Smooth muscle cell (in vitro differentiated cells): ENCODE measurements around the gene GNAI2. TPM values are rescaled to one million over a fixed set of nuclear protein-coding genes. Genes with fewer than 3 reads are reported as not detected.

Experiments
- DNase-seq: peaks from one replicate; lab custom pipeline; 2025; ENCODE audit not compliant: unreplicated experiment; lab: John Stamatoyannopoulos, UW
- H2AFZ ChIP-seq: fragments of 200-600 bp; sonication (generic); 2 replicates; pipeline ENCODE4 v1.6.0; 2016; ENCODE audit warnings: antibody characterized with exemption, low read depth, mild to moderate bottlenecking
- H3F3A ChIP-seq: fragments of 200-600 bp; sonication (generic); 2 replicates; pipeline ENCODE4 v1.6.0; 2017; ENCODE audit warnings: antibody characterized with exemption, low read depth
- H3K27ac ChIP-seq: fragments of 200-600 bp; sonication (generic); 2 replicates; pipeline ENCODE4 v1.5.1; 2016; ENCODE audit warnings: low read depth, mild to moderate bottlenecking
- H3K27me3 ChIP-seq: fragments of 200-600 bp; sonication (generic); 2 replicates; pipeline ENCODE4 v1.6.1; 2016; ENCODE audit warnings: low read depth, mild to moderate bottlenecking
- H3K36me3 ChIP-seq: fragments of 200-600 bp; sonication (generic); 2 replicates; pipeline ENCODE4 v1.5.1; 2016; ENCODE audit warnings: low read depth
- H3K4me1 ChIP-seq: fragments of 200-600 bp; sonication (generic); 2 replicates; pipeline ENCODE4 v1.5.1; 2016; ENCODE audit warnings: low read depth
- H3K4me2 ChIP-seq: fragments of 200-600 bp; sonication (generic); 2 replicates; pipeline ENCODE4 v1.6.0; 2016; ENCODE audit warnings: mild to moderate bottlenecking
- H3K4me3 ChIP-seq: fragments of 200-600 bp; sonication (generic); 2 replicates; pipeline ENCODE4 v1.5.1; 2016; ENCODE audit warnings: mild to moderate bottlenecking
- H3K79me2 ChIP-seq: fragments of 200-600 bp; sonication (generic); 2 replicates; pipeline ENCODE4 v1.6.0; 2016; ENCODE audit warnings: low read depth, mild to moderate bottlenecking
- H3K9ac ChIP-seq: fragments of 200-600 bp; sonication (generic); 2 replicates; pipeline ENCODE4 v1.6.0; 2016; ENCODE audit warnings: low read depth
- H3K9me3 ChIP-seq: fragments of 200-600 bp; sonication (generic); replicated peaks from 2 replicates; pipeline ENCODE4 v1.5.1; 2016; ENCODE audit warnings: low read depth
- H4K20me1 ChIP-seq: fragments of 200-600 bp; sonication (generic); 2 replicates; pipeline ENCODE4 v1.6.0; 2016; ENCODE audit warnings: low read depth
- WGBS: methylation state at CpG from one replicate; pipeline ENCODE4 v1.1.7; 2016; ENCODE audit warnings: low lambda C conversion rate; 5-methylcytosine and 5-hydroxymethylcytosine counted together
- polyA plus RNA-seq: library from polyadenylated mRNA; unstranded; fragments of >200 nt; fragmentation: Nextera tagmentation; extraction: Ambion mirVana; gene quantifications from 2 replicates; pipeline ENCODE4 v1.2.1, GENCODE V29; 2016
- total RNA-seq: library from RNA; depleted of rRNA; stranded (reverse); fragments of >200 nt; gene quantifications from 2 replicates; pipeline ENCODE4 v1.2.3, GENCODE V29; 2014
- TF ChIP-seq, protein P1 (sequence below): fragments of 200-600 bp; sonication (generic); IDR thresholded peaks from 2 replicates; pipeline ENCODE4 v1.5.1; 2017; ENCODE audit warnings: borderline replicate concordance, mild to moderate bottlenecking, antibody characterized with exemption; ENCODE audit not compliant: insufficient read depth, poor library complexity, severe bottlenecking

Gene GNAI2
- total and polyA plus RNA-seq, 2 experiments from 2014 or later, result 209 to 454 TPM

DNA sequence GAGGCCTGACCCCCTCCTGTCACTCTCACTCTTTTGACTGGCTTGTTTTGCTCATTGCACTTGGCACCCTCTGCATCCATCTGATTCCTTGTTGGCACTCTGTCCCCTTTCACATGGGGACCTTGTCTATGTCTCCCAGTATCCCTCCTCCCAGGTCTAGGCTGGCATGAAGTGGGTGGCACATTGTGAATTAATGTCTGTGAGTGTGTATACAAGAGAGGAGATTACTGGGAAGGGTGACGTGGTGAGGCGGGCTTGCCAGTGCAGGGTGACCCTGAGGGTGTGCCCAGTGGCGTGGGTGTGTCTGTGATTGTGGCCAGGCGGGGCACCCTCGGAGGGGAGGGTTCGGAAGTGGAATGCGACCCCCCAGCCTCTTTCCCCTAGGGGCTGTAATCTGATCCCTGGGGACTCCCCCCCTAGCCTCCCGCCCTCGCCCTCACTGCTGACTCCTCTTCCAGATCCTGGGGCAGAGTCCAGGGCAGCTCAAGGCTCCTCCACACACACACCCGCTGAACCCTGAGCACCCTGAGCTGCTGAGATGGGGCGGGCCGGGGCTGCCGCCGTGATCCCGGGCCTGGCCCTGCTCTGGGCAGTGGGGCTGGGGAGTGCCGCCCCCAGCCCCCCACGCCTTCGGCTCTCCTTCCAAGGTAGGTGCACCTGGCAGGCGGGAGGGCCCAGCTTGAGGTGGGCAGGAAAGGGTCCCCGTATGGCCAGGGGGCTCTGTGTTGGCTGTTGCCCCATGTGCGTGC is 32.9 kb downstream of the GNAI2 start, which contains the start of gene SEMA3B:
TSS of gene SEMA3B (plus strand) at position 445 of the 749 bp plus-strand sequence. CDS start at position 539, 94 bp downstream.
- Histone ChIP-seq H3K79me2 (no peaks in the 10 kb centered on the region), H3F3A (peaks cover 15% of the 10 kb centered on the region), H3K4me2 (peak within 1 kb of the TSS; percentile 94), H3K4me3 (peak within 1 kb of the TSS; percentile 27), H3K27ac (peak within 1 kb of the TSS; percentile 67), H4K20me1 (no peaks in the 10 kb centered on the region), H3K4me1 (peaks cover 49% of the 10 kb centered on the region), H3K27me3 (peaks cover 9% of the 10 kb centered on the region), H3K9ac (peak within 1 kb of the TSS; percentile 48), H2AFZ (no peak within 1 kb of the TSS), H3K36me3 (no peaks in the 10 kb centered on the region), H3K9me3 (no peaks in the 10 kb centered on the region)
- DNase-seq, result no peak
- TF ChIP-seq, protein P1, sequence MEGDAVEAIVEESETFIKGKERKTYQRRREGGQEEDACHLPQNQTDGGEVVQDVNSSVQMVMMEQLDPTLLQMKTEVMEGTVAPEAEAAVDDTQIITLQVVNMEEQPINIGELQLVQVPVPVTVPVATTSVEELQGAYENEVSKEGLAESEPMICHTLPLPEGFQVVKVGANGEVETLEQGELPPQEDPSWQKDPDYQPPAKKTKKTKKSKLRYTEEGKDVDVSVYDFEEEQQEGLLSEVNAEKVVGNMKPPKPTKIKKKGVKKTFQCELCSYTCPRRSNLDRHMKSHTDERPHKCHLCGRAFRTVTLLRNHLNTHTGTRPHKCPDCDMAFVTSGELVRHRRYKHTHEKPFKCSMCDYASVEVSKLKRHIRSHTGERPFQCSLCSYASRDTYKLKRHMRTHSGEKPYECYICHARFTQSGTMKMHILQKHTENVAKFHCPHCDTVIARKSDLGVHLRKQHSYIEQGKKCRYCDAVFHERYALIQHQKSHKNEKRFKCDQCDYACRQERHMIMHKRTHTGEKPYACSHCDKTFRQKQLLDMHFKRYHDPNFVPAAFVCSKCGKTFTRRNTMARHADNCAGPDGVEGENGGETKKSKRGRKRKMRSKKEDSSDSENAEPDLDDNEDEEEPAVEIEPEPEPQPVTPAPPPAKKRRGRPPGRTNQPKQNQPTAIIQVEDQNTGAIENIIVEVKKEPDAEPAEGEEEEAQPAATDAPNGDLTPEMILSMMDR, result no peak
- 54% methylated on average over 21 of the region's 21 CpGs for WGBS

- H3K36me3 ChIP-seq, result no peaks in the 10 kb centered on the region
- TF ChIP-seq, protein P1, result no peak
- no peak overlapping the region for H2AFZ ChIP-seq
- H3F3A ChIP-seq, result peaks cover 15% of the 10 kb centered on the region
- peaks cover 43% of the 10 kb centered on the region for H3K4me1 ChIP-seq
- H3K27me3 ChIP-seq, result peaks cover 15% of the 10 kb centered on the region
- H3K9ac ChIP-seq, result peak overlapping the region; percentile 48
- H3K9me3 ChIP-seq, result no peaks in the 10 kb centered on the region
- peak overlapping the region; percentile 67 for H3K27ac ChIP-seq
- H4K20me1 ChIP-seq, result peaks cover under 1% of the 10 kb centered on the region
- DNase-seq, result no peak
- H3K4me3 ChIP-seq, result peak overlapping the region; percentile 27
- 86% methylated on average over 4 of the region's 4 CpGs for WGBS
- peak overlapping the region; percentile 75 for H3K4me2 ChIP-seq
- H3K79me2 ChIP-seq, result no peaks in the 10 kb centered on the region
Observed at GRCh38 chr3:50269460-50269859, 33.5 kb downstream of the GNAI2 start.

DNA sequence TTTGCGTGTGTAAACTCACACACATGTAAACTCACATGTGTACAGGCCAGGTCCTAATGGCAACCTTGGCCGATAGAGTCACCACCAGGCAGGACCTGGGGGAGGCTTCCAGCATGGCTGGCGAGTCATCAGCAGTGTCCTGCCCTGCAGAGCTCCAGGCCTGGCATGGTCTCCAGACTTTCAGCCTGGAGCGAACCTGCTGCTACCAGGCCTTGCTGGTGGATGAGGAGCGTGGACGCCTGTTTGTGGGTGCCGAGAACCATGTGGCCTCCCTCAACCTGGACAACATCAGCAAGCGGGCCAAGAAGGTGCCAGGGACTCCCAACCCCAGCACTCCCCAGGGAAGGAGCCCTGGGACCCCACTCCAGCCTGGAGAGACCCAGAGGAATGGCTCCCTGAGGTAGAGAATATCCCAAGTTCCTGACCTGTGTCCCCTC is 34.0 kb downstream of the GNAI2 start:
- no peaks in the 10 kb centered on the region for H3K36me3 ChIP-seq
- peaks cover 41% of the 10 kb centered on the region for H3K4me1 ChIP-seq
- no peaks in the 10 kb centered on the region for H3K9me3 ChIP-seq
- DNase-seq, result no peak
- TF ChIP-seq, protein P1, result no peak
- H3K27ac ChIP-seq, result peak overlapping the region; percentile 67
- H4K20me1 ChIP-seq, result peaks cover 6% of the 10 kb centered on the region
- 81% methylated on average over 8 of the region's 8 CpGs for WGBS
- H3K4me3 ChIP-seq, result peak overlapping the region; percentile 27
- no peaks in the 10 kb centered on the region for H3K79me2 ChIP-seq
- peaks cover 15% of the 10 kb centered on the region for H3F3A ChIP-seq
- no peak overlapping the region for H3K9ac ChIP-seq
- peak overlapping the region; percentile 75 for H3K4me2 ChIP-seq
- no peak overlapping the region for H2AFZ ChIP-seq
- H3K27me3 ChIP-seq, result peaks cover 20% of the 10 kb centered on the region
